CD1c-positive myeloid dendritic cell (primary cell): Measurements from ENCODE around the gene WDR7.

Source experiments
- DNase-seq: peaks from one replicate; pipeline ENCODE4 v3.0.0-alpha.2; 2016; ENCODE audit errors: extremely low spot score

WDR7 gene

GRCh38 chr18:56722518-56722917 is 71.4 kb downstream of the WDR7 start:
- DNase-seq: no peak

GRCh38 chr18:56723068-56723467 is 71.9 kb downstream of the WDR7 start:
- DNase-seq: no peak

GRCh38 chr18:56723706-56724105 is 72.5 kb downstream of the WDR7 start:
- DNase-seq: no peak

GRCh38 chr18:56726906-56727305 is 75.7 kb downstream of the WDR7 start:
- no peak for DNase-seq

GRCh38 chr18:56727399-56727798 is 76.2 kb downstream of the WDR7 start:
- DNase-seq: no peak

GRCh38 chr18:56728741-56729140 is 77.6 kb downstream of the WDR7 start:
- no peak for DNase-seq

GRCh38 chr18:56738184-56738583 is 87.0 kb downstream of the WDR7 start:
- DNase-seq: no peak

- DNase-seq: no peak
Observed at GRCh38 chr18:56739731-56740130, 88.6 kb downstream of the WDR7 start.

GRCh38 chr18:56740645-56741044 is 89.5 kb downstream of the WDR7 start:
- no peak for DNase-seq

GRCh38 chr18:56741685-56742084 is 90.5 kb downstream of the WDR7 start:
- no peak for DNase-seq

- DNase-seq: no peak
Observed at GRCh38 chr18:56743115-56743514, 92.0 kb downstream of the WDR7 start.

GRCh38 chr18:56747032-56747658 is 96.0 kb downstream of the WDR7 start:
- peak; percentile 6 for DNase-seq

GRCh38 chr18:56747857-56748256 is 96.7 kb downstream of the WDR7 start:
- no peak for DNase-seq

GRCh38 chr18:56748698-56749268 is 97.6 kb downstream of the WDR7 start:
- peak; percentile 38 for DNase-seq

- peak; percentile 56 for DNase-seq
Observed at GRCh38 chr18:56756966-56757365, 105.8 kb downstream of the WDR7 start.

- DNase-seq: no peak
Observed at GRCh38 chr18:56770097-56770496, 118.9 kb downstream of the WDR7 start.

GRCh38 chr18:56770873-56771272 is 119.7 kb downstream of the WDR7 start:
- DNase-seq: no peak

- DNase-seq: no peak
Observed at GRCh38 chr18:56775701-56776100, 124.5 kb downstream of the WDR7 start.

- no peak for DNase-seq
Observed at GRCh38 chr18:56787390-56787789, 136.2 kb downstream of the WDR7 start.

- peak; percentile 11 for DNase-seq
Observed at GRCh38 chr18:56789004-56789888, 138.1 kb downstream of the WDR7 start.

- DNase-seq: no peak
Observed at GRCh38 chr18:56789889-56790180, 138.7 kb downstream of the WDR7 start.

GRCh38 chr18:56795381-56795780 is 144.2 kb downstream of the WDR7 start:
- no peak for DNase-seq

GRCh38 chr18:56799756-56800155 is 148.6 kb downstream of the WDR7 start:
- DNase-seq: no peak
